GM18870 (cell line): ENCODE results near the gene GINS2.

ENCODE experiments used
- ATAC-seq: cut with Tn5 transposase; IDR thresholded peaks from one replicate; pipeline ENCODE4 v1.9.1; 2021; ENCODE audit warnings: moderate library complexity; ENCODE audit not compliant: unreplicated experiment

GINS2 gene

DNA sequence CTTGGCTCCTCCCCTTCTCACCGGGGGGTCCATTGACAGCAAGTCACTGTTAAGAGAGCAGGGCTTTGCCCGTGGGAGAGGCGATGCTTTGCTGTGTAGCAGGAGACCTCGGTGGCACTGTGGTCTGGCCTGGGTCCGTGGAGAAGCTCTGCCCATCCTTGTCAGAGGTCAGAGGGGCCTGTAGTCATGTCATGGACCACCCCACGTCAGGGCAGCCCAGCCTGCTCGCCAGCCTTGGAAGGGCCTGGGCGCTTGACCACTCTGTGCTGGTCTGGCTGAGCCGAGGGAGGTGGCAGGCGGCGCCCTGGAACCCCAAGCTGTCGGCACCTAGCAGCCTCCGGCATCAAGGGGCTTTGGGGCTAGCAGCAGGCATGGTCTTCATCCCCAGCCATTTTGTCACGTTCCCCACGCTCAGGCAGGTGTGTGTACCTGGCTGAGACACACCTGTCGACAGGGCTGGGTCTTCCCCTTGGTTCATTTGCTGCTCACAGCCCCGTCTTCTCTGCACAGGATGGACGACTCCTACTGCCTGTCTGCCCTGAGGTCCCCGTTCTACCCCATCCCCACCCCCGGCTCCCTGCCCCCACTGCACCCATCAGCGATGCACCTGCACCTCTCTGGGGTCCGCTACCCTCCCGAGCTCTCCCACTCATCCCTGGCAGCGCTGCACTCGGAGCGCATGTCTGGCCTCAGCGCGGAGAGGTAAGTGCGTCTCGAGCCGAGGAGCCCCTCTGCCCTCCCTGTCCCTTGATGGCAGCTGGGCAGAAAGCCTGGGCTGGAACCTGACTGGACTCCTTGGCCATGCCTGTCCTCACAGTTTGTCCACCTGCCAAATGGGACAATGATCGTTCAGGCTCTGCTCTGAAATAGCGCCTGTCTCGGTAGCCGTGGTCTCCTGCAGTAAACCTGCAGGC lies 33.3 kb downstream of the GINS2 start:
- no peak for ATAC-seq

GRCh38 chr16:85654251-85655095 lies 34.3 kb downstream of the GINS2 start:
- no peak for ATAC-seq

DNA sequence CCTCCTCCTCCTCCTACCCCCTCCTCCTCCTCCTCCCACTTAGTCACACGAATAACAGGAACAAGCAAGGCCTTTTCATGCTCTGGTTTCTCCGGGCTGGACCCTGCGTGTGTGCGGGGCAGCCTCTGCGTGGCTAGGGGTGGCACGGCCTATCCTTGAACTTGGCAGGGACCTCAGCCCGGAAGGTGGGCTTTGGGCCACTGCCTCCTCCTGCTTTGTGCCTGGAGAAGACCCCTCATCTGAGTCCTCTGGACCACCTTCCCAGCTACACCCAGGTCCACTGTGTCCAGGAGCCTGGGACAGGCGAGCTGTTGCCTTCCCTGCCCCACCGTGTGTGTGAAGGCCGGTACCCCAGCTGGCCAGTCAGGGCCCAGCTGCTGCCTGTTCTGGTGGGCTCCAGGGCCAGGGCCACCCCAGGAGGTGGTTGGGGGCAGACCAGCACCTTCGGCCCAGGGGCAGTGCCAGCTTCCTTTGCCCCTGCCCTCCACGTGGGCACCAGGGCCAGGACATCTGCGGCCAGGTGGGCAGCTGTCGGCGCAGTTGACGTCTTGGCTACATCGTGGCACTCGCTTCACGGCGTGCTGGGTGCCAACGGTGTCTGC lies 35.4 kb downstream of the GINS2 start:
- no peak for ATAC-seq

GRCh38 chr16:85652431-85653221 lies 36.1 kb downstream of the GINS2 start:
- no peak for ATAC-seq

GRCh38 chr16:85651629-85652430 lies 36.9 kb downstream of the GINS2 start:
- ATAC-seq, result no peak

- no peak for ATAC-seq
Observed at GRCh38 chr16:85650844-85651628, 37.7 kb downstream of the GINS2 start.

GRCh38 chr16:85650135-85650843 lies 38.5 kb downstream of the GINS2 start:
- ATAC-seq, result no peak

DNA sequence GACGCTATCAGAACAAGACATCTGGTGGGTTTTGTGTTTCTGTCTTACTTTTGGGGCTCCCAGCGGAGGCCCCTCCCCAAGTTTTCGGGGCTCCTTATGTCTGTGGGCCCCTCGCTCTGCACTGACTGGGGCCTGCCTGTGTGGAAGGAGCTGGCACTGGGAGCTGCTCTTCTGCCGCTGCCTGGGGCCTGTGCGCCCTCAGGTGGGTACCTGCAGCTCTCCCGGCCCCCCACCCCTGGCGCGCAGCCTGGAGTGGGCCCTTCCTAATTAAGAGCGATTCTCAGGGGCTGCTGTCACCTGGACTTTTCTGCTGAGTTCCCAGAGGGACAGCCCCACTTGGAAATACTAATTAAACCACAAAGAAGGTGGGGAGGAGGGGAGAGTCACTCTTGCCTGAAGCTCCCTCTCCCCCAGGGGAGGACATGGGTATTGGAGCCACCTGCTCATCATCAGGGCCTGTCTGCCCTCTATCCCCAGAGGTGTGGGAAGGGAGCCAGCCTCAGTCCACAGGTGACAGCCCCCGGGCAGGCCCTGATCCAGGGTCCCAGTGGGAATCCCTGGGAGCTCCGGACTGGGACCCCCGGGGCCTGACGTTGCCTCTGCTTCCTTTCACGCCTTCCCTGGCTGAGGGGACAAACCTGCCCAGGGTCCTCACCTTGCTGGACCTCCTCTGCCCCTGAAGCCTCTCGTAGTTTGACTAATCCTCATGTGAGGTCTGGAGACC lies 39.2 kb downstream of the GINS2 start:
- ATAC-seq, result no peak

DNA sequence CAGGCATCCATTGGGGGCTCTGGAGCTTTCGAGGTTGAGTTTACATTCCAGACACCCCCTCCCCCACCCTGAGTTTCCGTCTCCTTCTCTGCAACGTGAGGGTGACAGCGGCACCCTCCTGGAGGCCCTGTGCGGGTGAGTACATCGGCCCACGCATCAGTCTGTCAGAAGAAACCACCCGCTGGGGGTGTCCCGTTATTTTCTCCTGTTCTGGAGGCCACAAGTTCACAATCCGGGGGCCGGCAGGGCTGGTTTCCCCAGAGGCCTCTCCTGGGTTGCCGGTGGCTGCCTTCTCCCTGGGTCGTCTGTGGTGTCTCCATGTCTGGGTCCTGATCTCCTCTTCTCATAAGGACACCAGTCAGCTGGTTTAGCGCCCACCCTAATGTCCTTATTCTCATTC lies 39.9 kb downstream of the GINS2 start:
- no peak for ATAC-seq

DNA sequence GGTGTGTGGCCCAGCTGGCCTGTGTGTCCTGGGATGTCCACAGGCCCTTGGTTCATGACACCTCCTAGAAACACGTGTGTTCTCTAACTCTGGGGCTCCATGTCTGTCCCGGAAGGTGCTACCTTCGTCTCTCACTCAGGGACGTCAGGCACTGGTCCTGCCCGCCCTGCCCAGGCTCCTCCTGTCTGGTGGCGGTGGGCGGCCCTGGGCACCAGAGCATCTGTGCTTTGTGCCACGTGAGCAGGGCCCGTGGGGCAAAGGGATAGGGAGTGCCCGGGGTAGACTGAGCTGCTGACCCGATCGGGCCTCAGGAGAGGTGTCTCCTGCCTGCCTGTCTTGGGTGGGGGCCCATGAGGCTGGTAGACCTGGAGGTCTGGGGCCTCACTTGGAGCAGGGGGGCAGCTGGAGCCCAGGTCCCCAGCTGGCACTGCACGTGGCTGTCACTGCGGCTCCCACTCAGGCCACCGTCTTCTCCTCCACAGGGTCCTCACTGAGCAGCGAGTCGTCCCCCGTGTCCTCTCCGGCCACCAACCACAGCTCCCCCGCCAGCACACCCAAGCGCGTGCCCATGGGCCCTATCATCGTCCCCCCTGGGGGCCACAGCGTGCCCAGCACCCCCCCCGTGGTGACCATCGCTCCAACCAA lies 40.6 kb downstream of the GINS2 start:
- no peak for ATAC-seq

- ATAC-seq, result no peak
Observed at GRCh38 chr16:85646976-85647375, 41.8 kb downstream of the GINS2 start.

DNA sequence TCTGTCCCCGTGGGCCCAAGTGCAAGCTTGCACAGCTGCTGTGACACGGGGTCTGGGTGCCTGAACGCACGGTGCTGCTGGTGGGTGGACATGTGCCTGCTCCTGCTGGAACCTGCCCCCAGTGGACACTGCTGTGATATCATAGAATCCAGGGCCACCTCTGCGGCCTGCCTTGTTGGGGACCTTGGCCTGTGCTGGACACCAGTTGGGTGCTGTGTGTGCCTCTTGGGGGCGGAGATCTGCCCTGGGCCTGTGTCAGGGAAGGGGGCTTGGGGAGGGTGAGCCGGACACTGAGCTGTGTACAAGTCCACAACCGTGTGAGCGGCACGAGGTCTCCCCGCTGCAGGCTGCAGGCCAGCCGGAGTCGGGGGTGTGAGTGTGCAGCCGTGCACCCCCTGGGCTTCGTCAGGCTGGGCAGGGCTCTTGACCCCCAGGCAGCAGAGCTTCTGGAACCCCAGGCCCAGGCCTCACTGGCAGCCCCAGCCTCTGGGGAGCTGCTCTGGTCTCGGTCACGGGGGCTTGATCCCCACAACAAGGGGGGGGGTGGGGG lies 42.3 kb downstream of the GINS2 start:
- no peak for ATAC-seq

DNA sequence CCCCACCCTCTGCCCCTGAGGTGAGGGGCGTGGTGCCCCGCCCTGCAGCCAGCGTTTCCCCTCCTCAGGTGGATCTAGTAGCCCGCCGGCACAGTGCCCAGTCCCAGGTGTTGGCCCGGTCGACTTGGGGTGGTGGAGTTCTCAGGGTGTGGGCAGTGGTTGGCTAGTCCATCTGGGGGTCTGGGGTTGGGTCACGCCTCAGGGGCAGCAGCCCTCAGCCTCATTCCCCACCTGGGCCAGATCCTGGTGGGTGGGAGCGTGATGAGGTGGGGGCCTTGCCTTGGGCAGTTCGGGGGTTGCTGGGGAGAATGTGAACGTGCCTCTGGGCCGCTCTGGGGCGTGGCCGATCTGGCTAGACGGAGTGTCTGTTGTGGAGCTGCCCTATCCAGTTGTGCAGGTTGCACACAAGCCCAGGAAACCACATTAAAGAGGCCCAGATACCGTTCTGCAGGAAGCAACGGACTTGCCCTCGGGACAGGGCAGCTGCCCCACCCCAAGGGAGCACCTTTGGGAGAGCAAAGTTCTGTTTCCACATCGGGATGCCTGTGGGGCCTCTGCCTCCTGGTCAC lies 43.6 kb downstream of the GINS2 start:
- ATAC-seq, result no peak

GRCh38 chr16:85644093-85644712 lies 44.6 kb downstream of the GINS2 start:
- ATAC-seq, result no peak

DNA sequence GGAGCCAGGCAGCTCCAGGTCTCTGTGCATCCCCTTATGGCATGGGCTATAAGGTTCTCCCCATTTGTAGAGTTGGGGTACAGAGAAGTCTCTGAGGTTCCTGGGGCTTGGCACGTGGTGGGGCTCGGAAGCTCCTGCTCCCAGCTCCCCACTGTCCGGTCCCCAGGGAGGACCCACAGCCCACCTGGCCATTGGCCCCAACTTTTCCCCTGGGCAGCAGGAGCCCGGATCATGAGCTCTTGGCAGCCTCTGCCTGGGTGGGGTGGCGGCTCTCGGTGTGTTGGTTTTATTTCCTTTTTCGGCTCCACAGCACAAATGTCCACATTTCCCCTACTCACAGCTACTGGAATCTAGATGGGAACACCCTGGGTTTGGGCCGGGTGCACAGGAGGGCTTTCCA lies 45.1 kb downstream of the GINS2 start:
- ATAC-seq, result no peak

- no peak for ATAC-seq
Observed at GRCh38 chr16:85642762-85643358, 45.9 kb downstream of the GINS2 start.
